K562 (cell line): ENCODE results near the gene GRB14. TPM values are rescaled to one million over a fixed set of nuclear protein-coding genes. Genes with fewer than 3 reads are reported as not detected.

Source experiments
- ATAC-seq: fragments of 200-7000 bp; cut with Tn5 transposase; 3 replicates; pipeline ENCODE4 v1.9.1; 2020; ENCODE audit warnings: moderate library complexity
- Bru-seq: library from RNA; stranded (reverse); fragments of 400-500 nt; gene quantifications from one replicate; lab custom pipeline; 2021; lab: Mats Ljungman, UMichigan
- BruChase-seq, 2 experiments: library from RNA; stranded (reverse); fragments of 400-500 nt; gene quantifications; one replicate each; lab custom pipeline; 2021; lab: Mats Ljungman, UMichigan
- BruUV-seq: library from RNA; stranded (reverse); fragments of 400-500 nt; replicated peaks from 2 replicates; lab custom pipeline; 2021; lab: Mats Ljungman, UMichigan
- CTCF ChIA-PET: fragments of 300-600 bp; formaldehyde crosslinking; extraction: SDS; loops from one replicate; lab custom pipeline; 2021; ENCODE audit warnings: low intra/inter-chr PET ratio; lab: Yijun Ruan, JAX
- POLR2A ChIA-PET: fragments of 300-600, 350-650 bp; sonication (Branson Sonifier 250); formaldehyde crosslinking; extraction: SDS; loops from one replicate; lab custom pipeline; 2021; ENCODE audit warnings: antibody characterized with exemption, inconsistent platforms; lab: Yijun Ruan, JAX
- DNase-seq, 4 experiments: peaks; one replicate each; pipeline versions ENCODE4 v3.0.0 to v3.0.0-alpha.2; 2011 to 2018; ENCODE audit warnings: low spot score in 3 of 4, mixed read lengths in 3 of 4; ENCODE audit errors: extremely low read depth in 1 of 4
- FAIRE-seq: peaks from 2 replicates; lab custom pipeline; 2011; peaks lifted over from hg19 to GRCh38; lab: Jason Lieb, UNC
- H2AFZ ChIP-seq: 2 replicates; pipeline ENCODE4 v1.6.0; 2011; ENCODE audit warnings: low read depth, low read length, control low read depth, inconsistent platforms
- H3K27ac ChIP-seq: fragments of 200-600 bp; 3 replicates; pipeline ENCODE4 v1.8.0; 2011; ENCODE audit warnings: low read depth, mild to moderate bottlenecking, control low read depth, inconsistent platforms, low read length, moderate library complexity, mixed read lengths; ENCODE audit errors: extremely low read depth
- H3K27me3 ChIP-seq, 2 experiments: fragments of 300-600 bp in 1 of 2; 2 replicates in 1 of 2; 3 replicates in 1 of 2; pipeline versions ENCODE4 v1.6.0 to v1.8.0; 2011; ENCODE audit warnings: inconsistent platforms in 2 of 2, low read length in 2 of 2, mild to moderate bottlenecking in 1 of 2, mixed read lengths in 1 of 2, moderate library complexity in 1 of 2; ENCODE audit not compliant: control insufficient read depth in 2 of 2, insufficient read depth in 2 of 2
- H3K36me3 ChIP-seq: fragments of 300-600 bp; 3 replicates; pipeline ENCODE4 v1.8.0; 2011; ENCODE audit warnings: mild to moderate bottlenecking, low read length, inconsistent platforms; ENCODE audit not compliant: control insufficient read depth, insufficient read depth
- H3K4me1 ChIP-seq, 2 experiments: fragments of 200-600 bp in 1 of 2; replicated peaks in 1 of 2; 2 replicates in 1 of 2; 3 replicates in 1 of 2; pipeline versions ENCODE4 v1.5.1 to v1.8.0; 2011; ENCODE audit warnings: inconsistent platforms in 2 of 2, low read length in 2 of 2, mild to moderate bottlenecking in 1 of 2, mixed read lengths in 1 of 2, moderate library complexity in 1 of 2; ENCODE audit not compliant: control insufficient read depth in 2 of 2, insufficient read depth in 2 of 2
- H3K4me2 ChIP-seq: 2 replicates; pipeline ENCODE4 v1.6.1; 2011; ENCODE audit warnings: low read length, control low read depth, inconsistent platforms, mixed read lengths; ENCODE audit not compliant: insufficient read depth
- H3K4me3 ChIP-seq: fragments of 200-600 bp; sonication (generic), shearing (Covaris generic); 2 replicates; pipeline ENCODE4 v1.5.1; 2016; ENCODE audit warnings: control low read depth, inconsistent platforms
- H3K79me2 ChIP-seq: fragments of 200-600 bp; 3 replicates; pipeline ENCODE4 v1.8.0; 2011; ENCODE audit warnings: low read length, inconsistent platforms; ENCODE audit not compliant: control insufficient read depth, insufficient read depth
- H3K9ac ChIP-seq, 2 experiments: 2 replicates each; pipeline versions ENCODE4 v1.6.0 to v1.6.1; 2011; ENCODE audit warnings: low read depth in 2 of 2, low read length in 2 of 2, control low read depth in 1 of 2, inconsistent platforms in 1 of 2, mild to moderate bottlenecking in 1 of 2, mixed read lengths in 1 of 2; ENCODE audit not compliant: insufficient read depth in 1 of 2
- H3K9me1 ChIP-seq: one replicate; pipeline ENCODE4 v1.6.0; 2011; ENCODE audit warnings: inconsistent platforms, mild to moderate bottlenecking, low read length, moderate library complexity; ENCODE audit not compliant: control insufficient read depth, insufficient read depth
- H3K9me3 ChIP-seq: replicated peaks from 2 replicates; pipeline ENCODE4 v1.5.1; 2011; ENCODE audit warnings: low read depth, low read length, inconsistent platforms; ENCODE audit not compliant: control insufficient read depth, insufficient read depth
- H4K20me1 ChIP-seq: replicated peaks from 2 replicates; pipeline ENCODE4 v1.6.1; 2011; ENCODE audit warnings: low read length, inconsistent platforms, mixed read lengths; ENCODE audit not compliant: control insufficient read depth, insufficient read depth
- HMG20A ChIP-seq: fragments of 450-650 bp; formaldehyde crosslinking; conservative IDR thresholded peaks from 2 replicates; pipeline ENCODE4 v1.4.0; 2020; ENCODE audit warnings: mild to moderate bottlenecking, mixed read lengths
- JUND ChIP-seq, 2 experiments: IDR thresholded peaks; 2 replicates in 1 of 2; 3 replicates in 1 of 2; pipeline ENCODE4 v1.6.1; 2011; ENCODE audit warnings: borderline replicate concordance in 2 of 2, low read depth in 2 of 2, low read length in 2 of 2, improper control_type of control experiment in 1 of 2, missing biosample characterization in 1 of 2, missing genetic modification characterization in 1 of 2, missing genetic modification reagents in 1 of 2
- MAFF ChIP-seq: IDR thresholded peaks from 2 replicates; pipeline ENCODE4 v1.6.1; 2012; ENCODE audit warnings: low read length, improper control_type of control experiment
- MCM7 ChIP-seq, 2 experiments: fragments of 450-650 bp; IDR thresholded peaks; 2 replicates each; pipeline ENCODE4 v1.6.1; 2016 to 2018
- STAG1 ChIP-seq: sonication (generic); formaldehyde crosslinking; IDR thresholded peaks from 2 replicates; pipeline ENCODE4 v1.5.0; 2020; ENCODE audit warnings: missing genetic modification reagents, borderline replicate concordance
- USF2 ChIP-seq: sonication (generic); formaldehyde crosslinking; IDR thresholded peaks from 2 replicates; pipeline ENCODE4 v1.5.0; 2020; ENCODE audit warnings: missing genetic modification reagents
- ZBTB33 ChIP-seq: sonication (generic); formaldehyde crosslinking; IDR thresholded peaks from 2 replicates; pipeline ENCODE4 v1.8.1; 2023; ENCODE audit warnings: mild to moderate bottlenecking, missing genetic modification reagents
- ZNF354B ChIP-seq: fragments of 250-450 bp; sonication (Bioruptor Pico); IDR thresholded peaks from 2 replicates; pipeline ENCODE4 v1.4.0; 2020
- WGBS: fragments of 100-300 bp; shearing (Covaris generic); methylation state at CpG from one replicate; pipeline ENCODE4 v1.1.6; 2016; ENCODE audit warnings: low coverage, mixed read lengths; ENCODE audit not compliant: insufficient coverage; ENCODE audit errors: missing lambda C conversion rate; 5-methylcytosine and 5-hydroxymethylcytosine counted together
- in situ Hi-C: fragments of 300-500 bp; cut with MboI; formaldehyde crosslinking; loops from 4 replicates; pipeline ENCODE4 v1.15.0; 2018; ENCODE audit warnings: inconsistent platforms, mixed read lengths
- intact Hi-C: fragments of 100-400 bp; cut with micrococcal nuclease; formaldehyde crosslinking; loops from 2 replicates; pipeline ENCODE4 v1.14.2; 2022
- long read RNA-seq, 3 experiments: library from polyadenylated mRNA in 2 of 3; library from RNA in 1 of 3; unstranded in 2 of 3; stranded (forward) in 1 of 3; transcript quantifications; one replicate each; pipeline ENCODE4 v2.0.0, GENCODE V29; 2019 to 2022
- polyA minus RNA-seq, 3 experiments: library from RNA; depleted of rRNA, polyadenylated mRNA; stranded (reverse); fragments of >200 nt; gene quantifications; 2 replicates each; pipeline ENCODE4 v1.2.3, GENCODE V29; 2011
- polyA plus RNA-seq, 8 experiments: library from polyadenylated mRNA; depleted of rRNA in 4 of 8; stranded (reverse) in 5 of 8; unstranded in 3 of 8; fragments of >200 nt; fragmentation: Nextera tagmentation in 2 of 8; fragmentation: Illumina TruSeq in 1 of 8; extraction: Ambion mirVana in 2 of 8; extraction: Trizol in 1 of 8; gene quantifications; 2 replicates each; pipeline versions ENCODE4 v1.2.1 to v1.2.3, GENCODE V29; 2011 to 2014; ENCODE audit warnings: inconsistent platforms in 1 of 8, missing spikeins in 1 of 8
- total RNA-seq, 7 experiments: library from RNA; depleted of rRNA in 6 of 7; stranded (reverse); fragments of >200 nt in 6 of 7; fragmentation: Illumina TruSeq in 2 of 7; extraction: Trizol in 2 of 7; gene quantifications; 2 replicates each; pipeline versions ENCODE4 v1.2.1 to v1.2.3, GENCODE V29; 2011 to 2021; ENCODE audit warnings: low replicate concordance in 1 of 7

Gene GRB14
- not detected in 2 replicates for total RNA-seq (2011; cell fraction: chromatin; rRNA removed; ENCODE audit: low replicate concordance)
- total RNA-seq (2011; cell fraction: nucleolus; rRNA removed) = not detected in 2 replicates
- total RNA-seq (2011; cell fraction: nucleoplasm; rRNA removed) = not detected in 2 replicates
- total RNA-seq (2014; rRNA removed) = not detected in 2 replicates
- not detected in 2 replicates for total RNA-seq (2014; rRNA removed; fragmentation: Illumina TruSeq; extraction: Trizol)
- total RNA-seq (2015; rRNA removed; fragmentation: Illumina TruSeq; extraction: Trizol) = not detected in 2 replicates
- not detected in 2 replicates for total RNA-seq (2021)
- polyA plus RNA-seq (2011; rRNA removed) = not detected in 2 replicates
- not detected in 2 replicates for polyA plus RNA-seq (2011; cell fraction: cytosol; rRNA removed)
- polyA plus RNA-seq (2011; cell fraction: nucleus; rRNA removed) = not detected in 2 replicates
- polyA plus RNA-seq (2012) = not detected in 2 replicates
- not detected in 2 replicates for polyA plus RNA-seq (2014; fragmentation: Illumina TruSeq; extraction: Trizol)
- not detected for polyA plus RNA-seq (2014; fragmentation: Nextera tagmentation; extraction: Ambion mirVana)
- not detected in 2 replicates for polyA plus RNA-seq (2014; rRNA removed)
- polyA minus RNA-seq (2011; rRNA and poly(A)+ RNA removed) = not detected in 2 replicates
- polyA minus RNA-seq (2011; cell fraction: cytosol; rRNA and poly(A)+ RNA removed) = not detected in 2 replicates
- polyA minus RNA-seq (2011; cell fraction: nucleus; rRNA and poly(A)+ RNA removed) = not detected in 2 replicates
- Bru-seq, nascent RNA = percentile 2 among the genes with signal in this experiment
- BruChase-seq, experiment 1, labeled RNA remaining after a 2-hour chase = percentile 1 among the genes with signal in this experiment
- percentile 10 among the genes with signal in this experiment for BruChase-seq, experiment 2, labeled RNA remaining after a 6-hour chase
- long read RNA-seq, experiment 1, partial matches to known transcripts = 0 of 1 reads
- long read RNA-seq, experiment 1, other reads (novel, unspliced or antisense) = 1 of 1 reads
- long read RNA-seq, experiment 2, partial matches to known transcripts = 0 of 2 reads
- long read RNA-seq, experiment 2, other reads (novel, unspliced or antisense) = 2 of 2 reads
- long read RNA-seq, experiment 3 = 0 reads

DNA sequence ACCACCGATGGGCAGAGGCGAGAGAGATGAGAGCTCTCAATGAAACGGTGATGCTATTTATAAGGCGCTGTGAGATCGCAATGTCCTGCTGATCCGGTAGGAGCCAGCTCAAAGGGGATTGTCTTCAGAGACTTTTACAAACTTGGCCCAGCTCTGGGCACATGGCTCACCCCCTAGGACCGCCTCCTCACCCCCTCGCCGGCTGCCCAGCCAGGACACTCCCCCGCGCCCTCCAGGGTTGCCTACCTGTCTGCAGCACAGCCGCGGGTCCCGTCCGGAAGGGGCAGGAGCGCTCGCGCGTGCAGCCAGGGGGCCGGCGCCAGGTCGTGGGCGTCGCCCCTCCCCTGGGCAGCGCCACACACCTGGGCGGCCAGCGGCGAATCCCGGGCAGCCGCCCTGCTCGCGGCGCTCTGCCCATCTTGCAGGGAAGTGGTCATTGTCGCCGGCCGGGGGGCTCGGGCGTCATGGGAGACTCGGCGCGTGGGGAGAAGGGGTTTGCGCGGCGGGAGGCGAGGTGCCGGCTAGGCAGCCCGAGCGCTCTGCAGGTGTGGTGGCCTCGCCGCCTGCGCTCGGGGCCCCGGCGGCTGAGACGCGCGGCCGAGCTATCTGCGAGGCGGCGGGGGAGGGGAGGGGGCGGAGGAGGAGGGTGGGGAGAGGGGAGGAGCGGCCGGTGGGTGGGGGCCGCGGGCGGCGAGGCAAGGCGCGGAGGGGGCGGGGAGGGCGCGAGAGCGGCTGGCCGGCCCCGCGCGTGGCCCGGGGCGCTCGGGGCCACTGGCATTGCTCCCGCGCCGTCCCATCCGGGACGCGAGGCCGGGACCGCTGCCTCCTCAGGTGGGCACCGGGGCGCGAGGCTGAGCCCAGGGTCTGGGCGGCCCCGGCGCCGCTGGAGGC, at the start of gene GRB14:
GRB14 (minus strand) TSS at position 610 of the 891 bp plus-strand sequence; CDS start at position 437, 173 bp downstream.
- Histone ChIP-seq H3K27me3 (no peaks in the 10 kb centered on the region), H3K4me3 (no peak within 1 kb of the TSS), H3K9me1 (no peaks in the 10 kb centered on the region), H3K79me2 (no peaks in the 10 kb centered on the region), H2AFZ (no peak within 1 kb of the TSS), H3K27ac (no peak within 1 kb of the TSS), H3K9ac (no peak within 1 kb of the TSS), H3K4me1 (no peaks in the 10 kb centered on the region), H3K4me2 (no peak within 1 kb of the TSS), H3K36me3 (no peaks in the 10 kb centered on the region), H4K20me1 (no peaks in the 10 kb centered on the region), H3K9me3 (no peaks in the 10 kb centered on the region)
- intact Hi-C loops = no loop called here
- ChIA-PET POLR2A (no interaction called here), CTCF (no interaction called here)
- TF ChIP-seq HMG20A (CRISPR knock-in tag) (no peak), JUND (IDR thresholded peaks at IDR 0.05; ENCODE audit: borderline replicate concordance, low read depth, low read length) (no peak), JUND (tag; IDR thresholded peaks at IDR 0.05; ENCODE audit: borderline replicate concordance, low read depth, low read length) (no peak), MCM7 (IDR thresholded peaks at IDR 0.05) (no peak), ZNF354B (CRISPR knock-in tag) (no peak), STAG1 (no peak), ZBTB33 (no peak), MAFF (no peak), USF2 (CRISPR knock-in tag) (no peak)
- no TSS peak for BruUV-seq
- in situ Hi-C loops = no loop called here
- ATAC-seq (no peak), DNase-seq (no peak), FAIRE-seq (no peak)
- 18% methylated on average over 33 of the region's 96 CpGs for WGBS
